WTC11 (cell line): ENCODE data around the gene CERS5. TPM values are rescaled to one million over a fixed set of nuclear protein-coding genes. Genes with fewer than 3 reads are reported as not detected.

ENCODE experiments used
- ATAC-seq: fragments of 200-7000 bp; cut with Tn5 transposase; 2 replicates; pipeline ENCODE4 v1.10.0; 2021; ENCODE audit warnings: mild to moderate bottlenecking, moderate library complexity
- CTCF ChIA-PET: fragments of 300-600 bp; sonication (Branson Sonifier 250); formaldehyde crosslinking; loops from one replicate; lab custom pipeline; 2021; ENCODE audit warnings: antibody characterized with exemption; lab: Charles Lee
- POLR2A ChIA-PET: fragments of 350-600 bp; sonication (Branson Sonifier 250); formaldehyde crosslinking; loops from one replicate; lab custom pipeline; 2021; ENCODE audit warnings: antibody characterized with exemption; lab: Charles Lee
- DNase-seq: peaks from one replicate; pipeline ENCODE4 v3.0.0; 2021; ENCODE audit warnings: low spot score
- H3K27ac Mint-ChIP-seq: 2 replicates; pipeline ENCODE4 v1.8.0; 2021; ENCODE audit warnings: mixed read lengths
- H3K27me3 Mint-ChIP-seq: 2 replicates; pipeline ENCODE4 v1.8.0; 2021; ENCODE audit warnings: low read depth, mild to moderate bottlenecking, moderate library complexity, mixed read lengths
- H3K36me3 Mint-ChIP-seq: 2 replicates; pipeline ENCODE4 v1.8.0; 2021; ENCODE audit warnings: mixed read lengths
- H3K4me1 Mint-ChIP-seq: 2 replicates; pipeline ENCODE4 v1.8.0; 2022; ENCODE audit warnings: mixed read lengths
- H3K4me3 Mint-ChIP-seq: 2 replicates; pipeline ENCODE4 v1.8.0; 2021; ENCODE audit warnings: mild to moderate bottlenecking, moderate library complexity, mixed read lengths
- H3K9me3 Mint-ChIP-seq: 2 replicates; pipeline ENCODE4 v1.8.0; 2021; ENCODE audit warnings: mixed read lengths
- ESRRA ChIP-seq: sonication (generic); formaldehyde crosslinking; IDR thresholded peaks from 2 replicates; pipeline ENCODE4 v1.8.1; 2022; ENCODE audit warnings: mild to moderate bottlenecking, missing genetic modification reagents, borderline replicate concordance
- GABPB1 ChIP-seq: sonication (generic); formaldehyde crosslinking; IDR thresholded peaks from 2 replicates; pipeline ENCODE4 v1.8.1; 2023; ENCODE audit warnings: mild to moderate bottlenecking, missing genetic modification reagents
- GTF2I ChIP-seq: fragments of 250-450 bp; sonication (Bioruptor Pico); conservative IDR thresholded peaks from 2 replicates; pipeline ENCODE4 v1.4.0; 2021; ENCODE audit warnings: mild to moderate bottlenecking
- JAZF1 ChIP-seq: fragments of 250-450 bp; sonication (Bioruptor Pico); IDR thresholded peaks from 2 replicates; pipeline ENCODE4 v1.9.0; 2021; ENCODE audit warnings: moderate library complexity, mild to moderate bottlenecking, inconsistent platforms
- MXD4 ChIP-seq: fragments of 250-450 bp; sonication (Bioruptor Pico); IDR thresholded peaks from 2 replicates; pipeline ENCODE4 v1.8.0; 2021; ENCODE audit warnings: mild to moderate bottlenecking, moderate library complexity, borderline replicate concordance
- NFATC4 ChIP-seq: fragments of 250-450 bp; sonication (Bioruptor Pico); IDR thresholded peaks from 2 replicates; pipeline ENCODE4 v1.9.0; 2021; ENCODE audit warnings: mild to moderate bottlenecking
- NR2C2 ChIP-seq: sonication (generic); formaldehyde crosslinking; IDR thresholded peaks from 2 replicates; pipeline ENCODE4 v1.8.0; 2022; ENCODE audit warnings: mild to moderate bottlenecking, missing genetic modification reagents
- NR3C1 ChIP-seq: sonication (generic); formaldehyde crosslinking; conservative IDR thresholded peaks from 2 replicates; pipeline ENCODE4 v1.8.1; 2023; ENCODE audit warnings: low read depth, mild to moderate bottlenecking, missing genetic modification reagents
- SMAD4 ChIP-seq: sonication (generic); formaldehyde crosslinking; IDR thresholded peaks from 2 replicates; pipeline ENCODE4 v1.8.0; 2022; ENCODE audit warnings: mild to moderate bottlenecking, missing genetic modification reagents
- SP1 ChIP-seq: sonication (generic); formaldehyde crosslinking; conservative IDR thresholded peaks from 2 replicates; pipeline ENCODE4 v1.8.1; 2022; ENCODE audit warnings: missing genetic modification reagents
- TCF7 ChIP-seq: sonication (generic); formaldehyde crosslinking; IDR thresholded peaks from 2 replicates; pipeline ENCODE4 v1.8.0; 2022; ENCODE audit warnings: mild to moderate bottlenecking, low read depth, missing genetic modification reagents, moderate library complexity
- TEAD1 ChIP-seq: sonication (generic); formaldehyde crosslinking; IDR thresholded peaks from 2 replicates; pipeline ENCODE4 v1.8.0; 2022; ENCODE audit warnings: mild to moderate bottlenecking, missing genetic modification reagents
- USF2 ChIP-seq: sonication (generic); formaldehyde crosslinking; IDR thresholded peaks from 2 replicates; pipeline ENCODE4 v1.8.1; 2023; ENCODE audit warnings: mild to moderate bottlenecking, missing genetic modification reagents, moderate library complexity
- ZBTB43 ChIP-seq: sonication (generic); formaldehyde crosslinking; IDR thresholded peaks from 2 replicates; pipeline ENCODE4 v1.8.1; 2023; ENCODE audit warnings: mild to moderate bottlenecking, missing genetic modification reagents
- ZMAT4 ChIP-seq: fragments of 250-450 bp; sonication (Bioruptor Pico); IDR thresholded peaks from 2 replicates; pipeline ENCODE4 v1.9.0; 2021; ENCODE audit warnings: mild to moderate bottlenecking
- ZNF396 ChIP-seq: fragments of 250-450 bp; sonication (Bioruptor Pico); IDR thresholded peaks from 2 replicates; pipeline ENCODE4 v1.8.0; 2021; ENCODE audit warnings: mild to moderate bottlenecking, moderate library complexity, borderline replicate concordance
- ZNF416 ChIP-seq: fragments of 250-450 bp; sonication (Bioruptor Pico); IDR thresholded peaks from 2 replicates; pipeline ENCODE4 v1.9.0; 2021; ENCODE audit warnings: mild to moderate bottlenecking, inconsistent platforms
- ZNF423 ChIP-seq: fragments of 250-450 bp; sonication (Bioruptor Pico); IDR thresholded peaks from 2 replicates; pipeline ENCODE4 v2.1.2; 2022; ENCODE audit warnings: mild to moderate bottlenecking, moderate library complexity
- total RNA-seq: library from RNA; stranded (reverse); gene quantifications from 3 replicates; pipeline ENCODE4 v1.2.3, GENCODE V29; 2021
- TF ChIP-seq, protein P1 (sequence below): sonication (generic); formaldehyde crosslinking; IDR thresholded peaks from 2 replicates; pipeline ENCODE4 v1.8.0; 2022; ENCODE audit warnings: missing genetic modification reagents
- TF ChIP-seq, protein P2 (sequence below): sonication (generic); formaldehyde crosslinking; IDR thresholded peaks from 2 replicates; pipeline ENCODE4 v1.8.0; 2023; ENCODE audit warnings: missing genetic modification reagents
- TF ChIP-seq, protein P3 (sequence below): sonication (generic); formaldehyde crosslinking; IDR thresholded peaks from 2 replicates; pipeline ENCODE4 v1.8.1; 2022; ENCODE audit warnings: low read depth, missing genetic modification reagents, borderline replicate concordance
- TF ChIP-seq, protein P4 (sequence below): fragments of 250-450 bp; sonication (Bioruptor Pico); IDR thresholded peaks from 2 replicates; pipeline ENCODE4 v1.9.0; 2021; ENCODE audit warnings: mild to moderate bottlenecking

The CERS5 gene
- total RNA-seq, 1 experiment from 2014 or later, result 55.8 TPM

DNA sequence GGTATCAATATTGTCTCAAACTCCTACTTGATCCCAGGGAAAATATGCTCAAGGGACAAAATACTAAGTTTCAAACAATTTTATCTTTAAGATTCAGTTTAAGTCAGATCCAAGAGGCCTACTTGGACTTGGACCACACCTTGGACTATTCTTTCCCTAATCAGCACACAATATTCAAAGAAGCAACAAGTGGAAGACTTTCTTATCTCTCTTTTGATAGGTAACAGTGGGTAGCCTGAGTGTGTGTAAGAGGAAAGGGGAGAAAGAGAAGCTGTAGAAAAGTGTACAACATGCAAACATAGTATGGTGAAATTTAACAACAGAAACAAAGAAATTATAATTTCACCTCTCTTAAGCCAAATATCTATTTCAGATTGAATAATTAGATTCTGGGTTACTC, 6.5 kb downstream of the CERS5 start:
- ATAC-seq, result no peak
- peaks cover 14% of the 10 kb centered on the region for H3K9me3 Mint-ChIP-seq
- ChIA-PET CTCF (interaction anchor here (0.6 kb wide), 1 partner anchor 14 kb away, joined by 3 read pairs; no protein-coding TSS in a partner anchor), POLR2A (interaction anchor here (0.7 kb wide), 1 partner anchor 48 kb away, joined by 4 read pairs; no protein-coding TSS in a partner anchor)
- H3K4me1 Mint-ChIP-seq, result peaks cover 11% of the 10 kb centered on the region
- no peaks in the 10 kb centered on the region for H3K27me3 Mint-ChIP-seq
- no peak overlapping the region for H3K4me3 Mint-ChIP-seq
- H3K36me3 Mint-ChIP-seq, result peaks cover 24% of the 10 kb centered on the region
- no peak for DNase-seq
- no peak overlapping the region for H3K27ac Mint-ChIP-seq
- TF ChIP-seq ZNF416 (CRISPR knock-in tag) (no peak), USF2 (CRISPR knock-in tag) (no peak), ZNF396 (CRISPR knock-in tag) (no peak), NR2C2 (no peak), NFATC4 (CRISPR knock-in tag) (no peak), NR3C1 (CRISPR knock-in tag) (no peak), GTF2I (no peak), SMAD4 (CRISPR knock-in tag) (no peak), GABPB1 (CRISPR knock-in tag) (no peak), ZMAT4 (CRISPR knock-in tag) (no peak)
- TF ChIP-seq, protein P1, sequence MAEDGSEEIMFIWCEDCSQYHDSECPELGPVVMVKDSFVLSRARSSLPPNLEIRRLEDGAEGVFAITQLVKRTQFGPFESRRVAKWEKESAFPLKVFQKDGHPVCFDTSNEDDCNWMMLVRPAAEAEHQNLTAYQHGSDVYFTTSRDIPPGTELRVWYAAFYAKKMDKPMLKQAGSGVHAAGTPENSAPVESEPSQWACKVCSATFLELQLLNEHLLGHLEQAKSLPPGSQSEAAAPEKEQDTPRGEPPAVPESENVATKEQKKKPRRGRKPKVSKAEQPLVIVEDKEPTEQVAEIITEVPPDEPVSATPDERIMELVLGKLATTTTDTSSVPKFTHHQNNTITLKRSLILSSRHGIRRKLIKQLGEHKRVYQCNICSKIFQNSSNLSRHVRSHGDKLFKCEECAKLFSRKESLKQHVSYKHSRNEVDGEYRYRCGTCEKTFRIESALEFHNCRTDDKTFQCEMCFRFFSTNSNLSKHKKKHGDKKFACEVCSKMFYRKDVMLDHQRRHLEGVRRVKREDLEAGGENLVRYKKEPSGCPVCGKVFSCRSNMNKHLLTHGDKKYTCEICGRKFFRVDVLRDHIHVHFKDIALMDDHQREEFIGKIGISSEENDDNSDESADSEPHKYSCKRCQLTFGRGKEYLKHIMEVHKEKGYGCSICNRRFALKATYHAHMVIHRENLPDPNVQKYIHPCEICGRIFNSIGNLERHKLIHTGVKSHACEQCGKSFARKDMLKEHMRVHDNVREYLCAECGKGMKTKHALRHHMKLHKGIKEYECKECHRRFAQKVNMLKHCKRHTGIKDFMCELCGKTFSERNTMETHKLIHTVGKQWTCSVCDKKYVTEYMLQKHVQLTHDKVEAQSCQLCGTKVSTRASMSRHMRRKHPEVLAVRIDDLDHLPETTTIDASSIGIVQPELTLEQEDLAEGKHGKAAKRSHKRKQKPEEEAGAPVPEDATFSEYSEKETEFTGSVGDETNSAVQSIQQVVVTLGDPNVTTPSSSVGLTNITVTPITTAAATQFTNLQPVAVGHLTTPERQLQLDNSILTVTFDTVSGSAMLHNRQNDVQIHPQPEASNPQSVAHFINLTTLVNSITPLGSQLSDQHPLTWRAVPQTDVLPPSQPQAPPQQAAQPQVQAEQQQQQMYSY (CRISPR knock-in tag), result no peak
- TF ChIP-seq, all 79 proteins: peak for 0

GRCh38 chr12:50157259-50157658, 9.9 kb downstream of the CERS5 start:
- DNase-seq (no peak), ATAC-seq (no peak)
- Mint-ChIP-seq H3K27me3 (no peaks in the 10 kb centered on the region), H3K4me3 (no peak overlapping the region), H3K9me3 (peaks cover 14% of the 10 kb centered on the region), H3K36me3 (peaks cover 24% of the 10 kb centered on the region), H3K4me1 (no peaks in the 10 kb centered on the region), H3K27ac (no peak overlapping the region)
- CTCF ChIA-PET, result interaction anchor here (0.6 to 1.1 kb wide), 2 partner anchors 10 to 45 kb away, joined by 3 to 4 read pairs; partner anchors contain the start of gene COX14
- no peak for TF ChIP-seq ZBTB43
- no peak for TF ChIP-seq NR2C2
- TF ChIP-seq JAZF1 (CRISPR knock-in tag), result no peak
- TF ChIP-seq ESRRA (CRISPR knock-in tag), result no peak
- no peak for TF ChIP-seq ZNF423 (CRISPR knock-in tag)
- TF ChIP-seq NR3C1 (CRISPR knock-in tag), result no peak
- no peak for TF ChIP-seq SP1 (CRISPR knock-in tag)
- no peak for TF ChIP-seq SMAD4 (CRISPR knock-in tag)
- TF ChIP-seq, protein P2, sequence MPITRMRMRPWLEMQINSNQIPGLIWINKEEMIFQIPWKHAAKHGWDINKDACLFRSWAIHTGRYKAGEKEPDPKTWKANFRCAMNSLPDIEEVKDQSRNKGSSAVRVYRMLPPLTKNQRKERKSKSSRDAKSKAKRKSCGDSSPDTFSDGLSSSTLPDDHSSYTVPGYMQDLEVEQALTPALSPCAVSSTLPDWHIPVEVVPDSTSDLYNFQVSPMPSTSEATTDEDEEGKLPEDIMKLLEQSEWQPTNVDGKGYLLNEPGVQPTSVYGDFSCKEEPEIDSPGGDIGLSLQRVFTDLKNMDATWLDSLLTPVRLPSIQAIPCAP (CRISPR knock-in tag), result no peak
- no peak for TF ChIP-seq MXD4 (CRISPR knock-in tag)
- no peak for TF ChIP-seq TEAD1 (CRISPR knock-in tag)
- TF ChIP-seq TCF7, result no peak
- TF ChIP-seq, protein P3, sequence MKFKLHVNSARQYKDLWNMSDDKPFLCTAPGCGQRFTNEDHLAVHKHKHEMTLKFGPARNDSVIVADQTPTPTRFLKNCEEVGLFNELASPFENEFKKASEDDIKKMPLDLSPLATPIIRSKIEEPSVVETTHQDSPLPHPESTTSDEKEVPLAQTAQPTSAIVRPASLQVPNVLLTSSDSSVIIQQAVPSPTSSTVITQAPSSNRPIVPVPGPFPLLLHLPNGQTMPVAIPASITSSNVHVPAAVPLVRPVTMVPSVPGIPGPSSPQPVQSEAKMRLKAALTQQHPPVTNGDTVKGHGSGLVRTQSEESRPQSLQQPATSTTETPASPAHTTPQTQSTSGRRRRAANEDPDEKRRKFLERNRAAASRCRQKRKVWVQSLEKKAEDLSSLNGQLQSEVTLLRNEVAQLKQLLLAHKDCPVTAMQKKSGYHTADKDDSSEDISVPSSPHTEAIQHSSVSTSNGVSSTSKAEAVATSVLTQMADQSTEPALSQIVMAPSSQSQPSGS (CRISPR knock-in tag), result no peak
- TF ChIP-seq, protein P4, sequence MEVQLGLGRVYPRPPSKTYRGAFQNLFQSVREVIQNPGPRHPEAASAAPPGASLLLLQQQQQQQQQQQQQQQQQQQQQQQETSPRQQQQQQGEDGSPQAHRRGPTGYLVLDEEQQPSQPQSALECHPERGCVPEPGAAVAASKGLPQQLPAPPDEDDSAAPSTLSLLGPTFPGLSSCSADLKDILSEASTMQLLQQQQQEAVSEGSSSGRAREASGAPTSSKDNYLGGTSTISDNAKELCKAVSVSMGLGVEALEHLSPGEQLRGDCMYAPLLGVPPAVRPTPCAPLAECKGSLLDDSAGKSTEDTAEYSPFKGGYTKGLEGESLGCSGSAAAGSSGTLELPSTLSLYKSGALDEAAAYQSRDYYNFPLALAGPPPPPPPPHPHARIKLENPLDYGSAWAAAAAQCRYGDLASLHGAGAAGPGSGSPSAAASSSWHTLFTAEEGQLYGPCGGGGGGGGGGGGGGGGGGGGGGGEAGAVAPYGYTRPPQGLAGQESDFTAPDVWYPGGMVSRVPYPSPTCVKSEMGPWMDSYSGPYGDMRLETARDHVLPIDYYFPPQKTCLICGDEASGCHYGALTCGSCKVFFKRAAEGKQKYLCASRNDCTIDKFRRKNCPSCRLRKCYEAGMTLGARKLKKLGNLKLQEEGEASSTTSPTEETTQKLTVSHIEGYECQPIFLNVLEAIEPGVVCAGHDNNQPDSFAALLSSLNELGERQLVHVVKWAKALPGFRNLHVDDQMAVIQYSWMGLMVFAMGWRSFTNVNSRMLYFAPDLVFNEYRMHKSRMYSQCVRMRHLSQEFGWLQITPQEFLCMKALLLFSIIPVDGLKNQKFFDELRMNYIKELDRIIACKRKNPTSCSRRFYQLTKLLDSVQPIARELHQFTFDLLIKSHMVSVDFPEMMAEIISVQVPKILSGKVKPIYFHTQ (CRISPR knock-in tag), result no peak
- TF ChIP-seq GABPB1 (CRISPR knock-in tag), result no peak
- POLR2A ChIA-PET, result no interaction called here
